ENCODE data around the gene CDH26.
"Not testable (repeated sequence)": the region's sequence is repeated elsewhere in the genome, so short reads cannot be mapped to it uniquely, and the experiment has no call there.

CDH26 gene

GRCh38 chr20:59940956-59941294 is 17.3 kb upstream of the CDH26 start:
- no peak for DNase-seq (ENCODE audit: low read depth in 2 of 2)

GRCh38 chr20:59942245-59942644 is 16.0 kb upstream of the CDH26 start:
- DNase-seq (ENCODE audit: low read depth in 2 of 2) = no peak

- DNase-seq (ENCODE audit: low read depth in 2 of 2) = no peak
These were observed 13.5 kb upstream of the CDH26 start for GRCh38 chr20:59944726-59945125.

GRCh38 chr20:59945175-59945574 is 13.0 kb upstream of the CDH26 start:
- DNase-seq (ENCODE audit: low read depth in 2 of 2) = no peak

GRCh38 chr20:59945731-59946130 is 12.5 kb upstream of the CDH26 start:
- no peak for DNase-seq (ENCODE audit: low read depth in 2 of 2)

GRCh38 chr20:59947376-59947775 is 10.8 kb upstream of the CDH26 start:
- no peak for DNase-seq (ENCODE audit: low read depth in 2 of 2)

GRCh38 chr20:59948212-59948611 is 10.0 kb upstream of the CDH26 start:
- DNase-seq (ENCODE audit: low read depth in 2 of 2) = no peak

GRCh38 chr20:59948828-59949720 is 9.1 kb upstream of the CDH26 start:
- DNase-seq (ENCODE audit: low read depth in 2 of 2) = no peak

- DNase-seq (ENCODE audit: low read depth in 2 of 2) = no peak
These were observed 8.3 kb upstream of the CDH26 start for GRCh38 chr20:59949911-59950310.

GRCh38 chr20:59954718-59955117 is 3.5 kb upstream of the CDH26 start:
- no peak for DNase-seq (ENCODE audit: low read depth in 2 of 2)

GRCh38 chr20:59955131-59955796 is 3.0 kb upstream of the CDH26 start:
- DNase-seq (ENCODE audit: low read depth in 2 of 2) = no peak

GRCh38 chr20:59957568-59957967 is 655 bp upstream of the CDH26 start:
- DNase-seq (ENCODE audit: low read depth in 2 of 2) = not testable (repeated sequence)

GRCh38 chr20:59958626-59959025 is 403 bp downstream of the CDH26 start:
- DNase-seq (ENCODE audit: low read depth in 2 of 2) = no peak

- DNase-seq (ENCODE audit: low read depth in 2 of 2) = no peak
These were observed 3.2 kb downstream of the CDH26 start for GRCh38 chr20:59961423-59961822.

- DNase-seq (ENCODE audit: low read depth in 2 of 2) = no peak
These were observed 3.9 kb downstream of the CDH26 start for GRCh38 chr20:59962155-59962554.

GRCh38 chr20:59966428-59966827 is 8.2 kb downstream of the CDH26 start:
- DNase-seq (ENCODE audit: low read depth in 2 of 2) = no peak

- no peak for DNase-seq (ENCODE audit: low read depth in 2 of 2)
These were observed 13.2 kb downstream of the CDH26 start for GRCh38 chr20:59971428-59971827.

GRCh38 chr20:59972037-59972801 is 14.0 kb downstream of the CDH26 start:
- DNase-seq (ENCODE audit: low read depth in 2 of 2) = no peak

- DNase-seq (ENCODE audit: low read depth in 2 of 2) = no peak
These were observed 18.0 kb downstream of the CDH26 start for GRCh38 chr20:59976156-59976782.

- DNase-seq (ENCODE audit: low read depth in 2 of 2) = no peak
These were observed 18.9 kb downstream of the CDH26 start for GRCh38 chr20:59977086-59977485.

- no peak for DNase-seq (ENCODE audit: low read depth in 2 of 2)
These were observed 24.9 kb downstream of the CDH26 start for GRCh38 chr20:59983076-59983475.

- no peak for DNase-seq (ENCODE audit: low read depth in 2 of 2)
These were observed 26.3 kb downstream of the CDH26 start for GRCh38 chr20:59984541-59984940.

All from stimulated activated CD8-positive, alpha-beta memory T cell treated with anti-CD3 and anti-CD28 coated beads, Interleukin-7, amount 100 ng/mL, for 1 hour (primary cell).